Esophagus muscularis mucosa (tissue), 4 donors: Measurements from ENCODE around the gene CD99.

Source experiments
- CTCF ChIP-seq, 3 experiments: fragments of 200-600 bp in 2 of 3; fragments of 450-650 bp in 1 of 3; sonication (generic) in 2 of 3; IDR thresholded peaks; one replicate each; pipeline ENCODE4 v1.5.1; 2017 to 2019; ENCODE audit warnings: antibody characterized with exemption in 3 of 3, mild to moderate bottlenecking in 2 of 3, moderate library complexity in 1 of 3
- EP300 ChIP-seq: sonication (generic); formaldehyde crosslinking; IDR thresholded peaks from one replicate; pipeline ENCODE4 v1.6.1; 2017; ENCODE audit warnings: antibody characterized with exemption
- POLR2A ChIP-seq: fragments of 450-650 bp; IDR thresholded peaks from one replicate; pipeline ENCODE4 v1.6.1; 2017; ENCODE audit warnings: antibody characterized with exemption, moderate library complexity, mild to moderate bottlenecking, low read depth

GRCh38 chrX:2708021-2708420 is 16.9 kb downstream of the CD99 start:
- TF ChIP-seq CTCF (IDR thresholded peaks at IDR 0.05) = peak in 1 of 3 experiments; percentile 6
- no peak for TF ChIP-seq EP300
- TF ChIP-seq POLR2A = no peak
